ENCODE data around the gene DNAH12.
"Not testable (repeated sequence)": the region's sequence is repeated elsewhere in the genome, so short reads cannot be mapped to it uniquely, and the experiment has no call there.

The DNAH12 gene

GRCh38 chr3:57538465-57538864 lies 5.7 kb downstream of the DNAH12 start:
- no peak for DNase-seq

DNA sequence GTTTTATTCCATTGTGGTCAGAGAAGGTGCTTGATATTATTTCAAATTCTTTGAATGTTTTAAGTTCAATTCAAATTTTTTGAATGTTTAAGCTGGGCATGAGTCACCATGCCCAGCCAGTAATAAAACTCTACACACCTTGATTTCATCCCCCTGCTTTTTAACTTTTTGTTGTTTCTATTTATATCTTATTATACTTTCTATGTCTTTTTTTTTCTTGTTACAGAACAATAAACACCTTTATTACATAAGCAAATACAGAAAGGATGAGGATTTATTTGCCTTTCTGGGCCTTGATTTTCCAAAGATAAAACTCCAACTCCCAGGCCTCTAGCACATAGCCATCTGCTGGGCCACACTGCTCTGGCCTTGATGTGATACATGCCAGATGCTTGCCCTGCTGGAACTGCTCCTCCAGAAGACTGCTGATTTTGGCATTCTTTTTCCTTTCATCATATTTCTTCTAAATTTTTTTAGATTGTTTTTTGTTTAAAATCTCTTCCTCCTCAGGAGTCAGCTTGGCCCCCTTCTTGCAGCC lies 14.0 kb downstream of the DNAH12 start:
- no peak for DNase-seq

GRCh38 chr3:57518276-57518915 lies 25.7 kb downstream of the DNAH12 start:
- no peak for DNase-seq

GRCh38 chr3:57512166-57512565 lies 32.0 kb downstream of the DNAH12 start:
- DNase-seq = no peak

- no peak for DNase-seq
Observed at GRCh38 chr3:57505901-57506300, 38.2 kb downstream of the DNAH12 start.

GRCh38 chr3:57500506-57500905 lies 43.6 kb downstream of the DNAH12 start:
- no peak for DNase-seq

GRCh38 chr3:57497904-57498303 lies 46.2 kb downstream of the DNAH12 start:
- DNase-seq = no peak

DNA sequence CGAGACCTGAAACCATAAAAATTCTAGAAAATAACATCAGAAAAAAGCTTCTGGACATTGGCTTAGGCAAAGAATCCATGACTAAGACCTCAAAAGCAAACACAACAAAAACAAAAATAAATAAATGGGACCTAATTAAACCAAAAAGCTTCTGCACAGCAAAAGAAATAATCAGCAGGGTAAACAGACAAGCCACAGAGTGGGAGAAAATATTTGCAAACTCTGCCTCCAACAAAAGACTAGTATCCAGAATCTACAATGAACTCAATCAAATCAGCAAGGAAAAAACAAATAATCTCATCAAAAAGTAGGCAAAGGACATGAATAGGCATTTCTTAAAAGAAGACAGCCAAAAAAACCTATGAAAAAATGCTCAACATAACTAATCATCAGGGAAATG lies 59.6 kb downstream of the DNAH12 start:
- no peak for DNase-seq

DNA sequence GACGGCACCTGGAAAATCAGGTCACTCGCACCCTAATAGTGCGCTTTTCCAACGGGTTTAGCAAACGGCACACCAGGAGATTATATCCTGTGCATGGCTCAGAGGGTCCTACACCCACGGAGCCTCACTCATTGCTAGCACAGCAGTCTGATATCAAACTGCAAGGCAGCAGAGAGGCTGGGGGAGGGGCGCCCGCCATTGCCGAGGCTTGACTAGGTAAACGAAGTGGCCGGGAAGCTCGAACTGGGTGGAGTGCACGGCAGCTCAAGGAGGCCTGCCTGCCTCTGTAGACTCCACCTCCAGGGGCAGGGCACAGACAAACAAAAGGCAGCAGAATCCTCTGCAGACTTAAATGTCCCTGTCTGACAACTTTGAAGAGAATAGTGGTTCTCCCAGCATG lies 67.0 kb downstream of the DNAH12 start:
- not testable (repeated sequence) for DNase-seq

- DNase-seq = no peak
Observed at GRCh38 chr3:57464801-57465200, 79.3 kb downstream of the DNAH12 start.

DNA sequence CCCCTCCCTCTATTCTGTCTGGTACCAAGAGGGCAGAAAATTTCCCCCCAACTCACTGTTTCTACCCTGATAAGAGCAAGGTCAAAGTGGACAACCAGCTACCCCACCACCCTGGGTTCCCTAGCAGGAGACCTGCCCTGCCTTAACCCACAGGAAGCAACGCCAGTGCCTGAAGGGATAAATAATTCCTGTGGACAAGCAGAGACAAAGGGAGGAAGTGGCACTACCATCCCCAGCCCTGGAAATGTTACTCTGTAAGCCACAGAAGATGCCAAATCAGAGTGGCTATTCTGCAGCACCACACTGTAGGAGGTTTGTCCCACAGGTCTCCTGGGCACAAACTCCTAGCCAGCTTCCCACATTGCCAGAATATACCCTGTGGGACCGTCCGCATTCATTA lies 80.1 kb downstream of the DNAH12 start:
- DNase-seq = no peak

GRCh38 chr3:57451150-57451846 lies 92.8 kb downstream of the DNAH12 start:
- DNase-seq = no peak

DNA sequence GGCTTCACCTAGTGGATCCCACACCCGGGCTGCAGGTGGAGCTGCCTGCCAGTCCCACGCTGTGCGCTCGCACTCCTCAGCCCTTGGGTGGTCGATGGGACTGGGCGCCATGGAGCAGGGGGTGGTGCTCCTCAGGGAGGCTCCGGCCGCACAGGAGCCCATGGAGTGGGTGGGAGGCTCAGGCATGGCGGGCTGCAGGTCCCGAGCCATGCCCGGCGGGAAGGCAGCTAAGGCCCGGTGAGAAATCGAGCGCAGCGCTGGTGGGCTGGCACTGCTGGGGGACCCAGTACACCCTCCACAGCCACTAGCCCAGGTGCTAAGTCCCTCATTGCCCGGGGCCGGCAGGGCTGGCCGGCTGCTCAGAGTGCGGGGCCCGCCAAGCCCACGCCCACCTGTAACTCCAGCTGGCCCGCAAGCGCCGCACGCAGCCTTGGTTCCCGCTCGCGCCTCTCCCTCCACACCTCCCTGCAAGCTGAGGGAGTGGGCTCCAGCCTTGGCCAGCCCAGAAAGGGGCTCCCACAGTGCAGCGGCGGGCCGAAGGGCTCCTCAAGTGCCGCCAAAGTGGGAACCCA lies 94.8 kb downstream of the DNAH12 start:
- not testable (repeated sequence) for DNase-seq

- not testable (repeated sequence) for DNase-seq
Observed at GRCh38 chr3:57448489-57448888, 95.7 kb downstream of the DNAH12 start.

DNA sequence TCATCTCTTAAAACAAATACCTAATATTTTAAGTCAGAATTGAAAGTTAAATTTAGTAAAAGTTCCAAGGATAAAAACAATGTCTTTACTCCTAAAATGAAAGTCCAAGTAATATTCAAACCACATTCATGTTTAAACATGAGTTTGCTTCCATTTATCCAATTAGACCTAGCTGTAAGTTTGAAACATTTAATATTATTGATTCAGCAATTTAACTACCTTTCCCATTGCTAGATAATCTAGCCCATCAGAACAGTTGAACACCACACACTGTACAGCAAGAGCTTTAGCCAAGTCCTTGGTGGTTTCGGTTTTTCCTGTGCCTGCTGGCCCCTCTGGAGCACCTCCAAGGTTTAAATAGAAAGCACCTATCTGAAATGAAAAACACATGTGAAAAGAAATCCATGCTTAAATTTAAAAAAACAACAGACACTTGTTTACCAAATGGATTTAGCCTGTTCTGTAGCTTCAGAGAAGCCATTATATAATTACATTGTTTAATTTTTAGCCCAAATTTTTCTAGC lies 97.8 kb downstream of the DNAH12 start:
- no peak for DNase-seq

DNA sequence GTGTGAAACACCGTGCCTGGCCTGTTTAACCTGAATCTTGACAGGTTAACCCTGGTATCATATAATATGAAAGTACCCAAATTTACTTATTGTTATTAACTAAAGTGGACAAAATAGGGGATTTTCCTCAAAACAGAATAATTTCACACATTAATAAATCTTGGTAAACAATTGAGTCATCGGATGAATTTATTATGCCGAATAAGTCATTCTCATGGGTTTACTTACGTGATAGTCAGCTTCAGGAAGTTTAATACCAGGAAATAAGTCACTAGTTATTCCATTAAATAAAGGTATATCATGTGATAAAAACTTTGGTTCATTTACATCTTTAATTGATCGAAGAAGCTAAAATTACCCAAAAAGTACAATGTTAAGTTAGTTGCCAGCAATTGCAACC lies 99.7 kb downstream of the DNAH12 start:
- DNase-seq = no peak

DNA sequence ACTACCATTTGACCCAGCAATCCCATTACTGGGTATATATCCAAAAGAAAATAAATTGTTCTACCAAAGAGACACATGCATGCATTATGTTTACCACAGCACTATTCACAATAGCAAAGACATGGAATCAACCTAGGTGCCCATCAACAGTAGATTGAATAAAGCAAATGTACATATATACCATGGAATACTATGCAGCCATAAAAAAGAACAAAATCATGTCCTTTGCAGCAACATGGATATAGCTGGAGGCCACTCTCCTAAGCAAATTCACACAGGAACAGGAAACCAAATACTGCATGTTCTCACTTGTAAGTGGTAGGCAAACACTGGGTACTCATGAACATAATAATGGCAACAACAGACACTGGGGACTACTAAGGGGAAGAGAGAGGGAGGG lies 104.0 kb downstream of the DNAH12 start:
- DNase-seq = not testable (repeated sequence)

DNA sequence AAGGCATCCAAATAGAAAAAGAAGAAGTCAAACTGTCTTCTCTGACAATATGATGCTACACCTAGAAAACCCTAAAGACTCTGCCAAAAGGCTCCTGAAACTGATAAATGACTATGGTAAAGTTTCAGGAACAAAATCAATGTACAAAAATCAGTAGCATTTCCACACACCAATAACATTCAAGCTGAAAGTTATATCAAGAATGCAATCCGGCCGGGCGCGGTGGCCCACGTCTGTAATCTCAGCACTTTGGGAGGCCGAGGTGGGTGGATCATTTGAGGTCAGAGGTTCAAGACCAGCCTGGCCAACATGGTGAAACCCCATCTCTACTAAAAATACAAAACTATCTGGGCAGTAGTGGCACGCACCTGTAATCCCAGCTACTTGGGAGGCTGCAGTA lies 105.7 kb downstream of the DNAH12 start:
- not testable (repeated sequence) for DNase-seq

DNA sequence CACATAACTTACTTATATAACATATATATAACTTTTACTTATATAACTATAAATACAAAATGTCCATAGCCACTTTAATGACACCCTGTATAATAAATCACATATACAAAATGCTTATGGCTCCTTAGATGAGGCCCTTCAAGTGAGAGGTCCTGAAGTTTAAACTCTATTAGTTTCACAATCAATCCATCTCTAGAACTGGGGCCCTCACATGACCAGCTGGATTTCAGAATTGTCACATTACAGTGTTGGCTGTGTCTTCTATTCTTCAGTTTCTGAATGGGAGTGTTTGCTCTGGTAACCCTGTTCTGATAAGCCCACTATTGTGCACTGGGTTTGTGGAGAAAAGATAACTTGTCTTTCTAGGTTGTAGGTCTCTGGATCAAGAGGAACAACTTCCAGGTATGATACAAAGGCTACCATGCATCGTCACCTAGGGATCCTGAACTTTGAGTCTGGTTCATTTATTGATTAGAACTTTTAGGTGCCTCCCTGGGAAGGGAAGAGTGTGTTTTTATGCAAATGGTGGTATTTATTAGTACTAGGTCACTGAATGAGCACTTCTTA lies 107.9 kb downstream of the DNAH12 start:
- DNase-seq = no peak

GRCh38 chr3:57434041-57434440 lies 110.1 kb downstream of the DNAH12 start:
- no peak for DNase-seq

- no peak for DNase-seq
Observed at GRCh38 chr3:57423335-57423734, 120.8 kb downstream of the DNAH12 start.

DNA sequence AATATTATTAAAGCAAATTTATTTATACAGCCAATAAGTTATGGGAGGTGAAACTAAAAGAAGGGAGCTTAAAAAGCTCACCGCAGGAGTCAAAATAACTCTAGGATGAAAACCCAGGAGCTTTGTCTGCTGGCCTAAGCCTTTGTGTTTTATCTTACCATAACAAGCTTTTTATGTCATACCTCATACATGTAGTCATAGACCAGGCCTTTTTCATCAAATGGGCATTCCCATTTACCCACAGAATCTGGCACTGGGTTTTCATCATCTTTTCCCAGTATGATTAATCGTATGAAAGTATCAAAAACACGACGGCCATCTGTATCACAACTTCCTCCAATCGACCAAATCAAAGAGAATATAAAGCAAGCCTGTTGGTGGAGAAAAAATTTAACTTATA lies 122.8 kb downstream of the DNAH12 start:
- DNase-seq = no peak

GRCh38 chr3:57420001-57420400 lies 124.1 kb downstream of the DNAH12 start:
- DNase-seq = no peak

- no peak for DNase-seq
Observed at GRCh38 chr3:57411715-57412114, 132.4 kb downstream of the DNAH12 start.
